K562 (cell line): ENCODE results near the gene PLXND1. TPM values are rescaled to one million over a fixed set of nuclear protein-coding genes. Genes with fewer than 3 reads are reported as not detected.

Experiments used
- ATAC-seq: fragments of 200-7000 bp; cut with Tn5 transposase; 3 replicates; pipeline ENCODE4 v1.9.1; 2020; ENCODE audit warnings: moderate library complexity
- BruUV-seq: library from RNA; stranded (reverse); fragments of 400-500 nt; replicated peaks from 2 replicates; lab custom pipeline; 2021; lab: Mats Ljungman, UMichigan
- CTCF ChIA-PET: fragments of 300-600 bp; formaldehyde crosslinking; extraction: SDS; loops from one replicate; lab custom pipeline; 2021; ENCODE audit warnings: low intra/inter-chr PET ratio; lab: Yijun Ruan, JAX
- POLR2A ChIA-PET: fragments of 300-600, 350-650 bp; sonication (Branson Sonifier 250); formaldehyde crosslinking; extraction: SDS; loops from one replicate; lab custom pipeline; 2021; ENCODE audit warnings: antibody characterized with exemption, inconsistent platforms; lab: Yijun Ruan, JAX
- DNase-seq, 4 experiments: peaks; one replicate each; pipeline versions ENCODE4 v3.0.0 to v3.0.0-alpha.2; 2011 to 2018; ENCODE audit warnings: low spot score in 3 of 4, mixed read lengths in 3 of 4; ENCODE audit errors: extremely low read depth in 1 of 4
- FAIRE-seq: peaks from 2 replicates; lab custom pipeline; 2011; peaks lifted over from hg19 to GRCh38; lab: Jason Lieb, UNC
- H2AFZ ChIP-seq: 2 replicates; pipeline ENCODE4 v1.6.0; 2011; ENCODE audit warnings: low read depth, low read length, control low read depth, inconsistent platforms
- H3K27ac ChIP-seq: fragments of 200-600 bp; 3 replicates; pipeline ENCODE4 v1.8.0; 2011; ENCODE audit warnings: low read depth, mild to moderate bottlenecking, control low read depth, inconsistent platforms, low read length, moderate library complexity, mixed read lengths; ENCODE audit errors: extremely low read depth
- H3K27me3 ChIP-seq, 2 experiments: fragments of 300-600 bp in 1 of 2; 2 replicates in 1 of 2; 3 replicates in 1 of 2; pipeline versions ENCODE4 v1.6.0 to v1.8.0; 2011; ENCODE audit warnings: inconsistent platforms in 2 of 2, low read length in 2 of 2, mild to moderate bottlenecking in 1 of 2, mixed read lengths in 1 of 2, moderate library complexity in 1 of 2; ENCODE audit not compliant: control insufficient read depth in 2 of 2, insufficient read depth in 2 of 2
- H3K36me3 ChIP-seq: fragments of 300-600 bp; 3 replicates; pipeline ENCODE4 v1.8.0; 2011; ENCODE audit warnings: mild to moderate bottlenecking, low read length, inconsistent platforms; ENCODE audit not compliant: control insufficient read depth, insufficient read depth
- H3K4me1 ChIP-seq, 2 experiments: fragments of 200-600 bp in 1 of 2; replicated peaks in 1 of 2; 2 replicates in 1 of 2; 3 replicates in 1 of 2; pipeline versions ENCODE4 v1.5.1 to v1.8.0; 2011; ENCODE audit warnings: inconsistent platforms in 2 of 2, low read length in 2 of 2, mild to moderate bottlenecking in 1 of 2, mixed read lengths in 1 of 2, moderate library complexity in 1 of 2; ENCODE audit not compliant: control insufficient read depth in 2 of 2, insufficient read depth in 2 of 2
- H3K4me2 ChIP-seq: 2 replicates; pipeline ENCODE4 v1.6.1; 2011; ENCODE audit warnings: low read length, control low read depth, inconsistent platforms, mixed read lengths; ENCODE audit not compliant: insufficient read depth
- H3K4me3 ChIP-seq: fragments of 200-600 bp; sonication (generic), shearing (Covaris generic); 2 replicates; pipeline ENCODE4 v1.5.1; 2016; ENCODE audit warnings: control low read depth, inconsistent platforms
- H3K79me2 ChIP-seq: fragments of 200-600 bp; 3 replicates; pipeline ENCODE4 v1.8.0; 2011; ENCODE audit warnings: low read length, inconsistent platforms; ENCODE audit not compliant: control insufficient read depth, insufficient read depth
- H3K9ac ChIP-seq, 2 experiments: 2 replicates each; pipeline versions ENCODE4 v1.6.0 to v1.6.1; 2011; ENCODE audit warnings: low read depth in 2 of 2, low read length in 2 of 2, control low read depth in 1 of 2, inconsistent platforms in 1 of 2, mild to moderate bottlenecking in 1 of 2, mixed read lengths in 1 of 2; ENCODE audit not compliant: insufficient read depth in 1 of 2
- H3K9me1 ChIP-seq: one replicate; pipeline ENCODE4 v1.6.0; 2011; ENCODE audit warnings: inconsistent platforms, mild to moderate bottlenecking, low read length, moderate library complexity; ENCODE audit not compliant: control insufficient read depth, insufficient read depth
- H3K9me3 ChIP-seq: replicated peaks from 2 replicates; pipeline ENCODE4 v1.5.1; 2011; ENCODE audit warnings: low read depth, low read length, inconsistent platforms; ENCODE audit not compliant: control insufficient read depth, insufficient read depth
- H4K20me1 ChIP-seq: replicated peaks from 2 replicates; pipeline ENCODE4 v1.6.1; 2011; ENCODE audit warnings: low read length, inconsistent platforms, mixed read lengths; ENCODE audit not compliant: control insufficient read depth, insufficient read depth
- BDP1 ChIP-seq: IDR thresholded peaks from 3 replicates; pipeline ENCODE4 v1.6.1; 2011; ENCODE audit not compliant: insufficient read length, insufficient read depth
- FOXJ2 ChIP-seq: fragments of 200-800 bp; sonication (Bioruptor generic); IDR thresholded peaks from 2 replicates; pipeline ENCODE4 v1.6.1; 2016; ENCODE audit warnings: missing genetic modification characterization, missing compliant biosample characterization
- GTF2F1 ChIP-seq: IDR thresholded peaks from 2 replicates; pipeline ENCODE4 v1.6.1; 2011; ENCODE audit warnings: low read depth, low read length, improper control_type of control experiment
- NFYB ChIP-seq: IDR thresholded peaks from 2 replicates; pipeline ENCODE4 v1.6.1; 2011; ENCODE audit warnings: mild to moderate bottlenecking, moderate library complexity; ENCODE audit not compliant: insufficient read length; ENCODE audit errors: extremely low read depth
- POLR3G ChIP-seq: IDR thresholded peaks from 2 replicates; pipeline ENCODE4 v1.6.1; 2011; ENCODE audit not compliant: insufficient read length, insufficient replicate concordance; ENCODE audit errors: extremely low read depth
- SMARCA5 ChIP-seq: fragments of 450-650 bp; IDR thresholded peaks from 2 replicates; pipeline ENCODE4 v1.6.1; 2016
- STAT5A ChIP-seq: IDR thresholded peaks from 2 replicates; pipeline ENCODE4 v1.6.1; 2012; ENCODE audit warnings: low read length, inconsistent platforms, borderline replicate concordance
- TAF9B ChIP-seq: fragments of 450-650 bp; IDR thresholded peaks from 2 replicates; pipeline ENCODE4 v1.6.1; 2018; ENCODE audit warnings: mild to moderate bottlenecking; ENCODE audit not compliant: partially characterized antibody
- TBP ChIP-seq: optimal IDR thresholded peaks from 2 replicates; pipeline ENCODE3; 2011; ENCODE audit warnings: low read depth, low read length, improper control_type of control experiment
- XRCC3 ChIP-seq: fragments of 450-650 bp; IDR thresholded peaks from 2 replicates; pipeline ENCODE4 v1.6.1; 2017; ENCODE audit warnings: mild to moderate bottlenecking, moderate library complexity
- ZNF253 ChIP-seq: fragments of 250-450 bp; sonication (Bioruptor Pico); conservative IDR thresholded peaks from 2 replicates; pipeline ENCODE4 v1.6.1; 2021; ENCODE audit warnings: mild to moderate bottlenecking
- ZNF584 ChIP-seq: fragments of 200-800 bp; sonication (Bioruptor generic); IDR thresholded peaks from 2 replicates; pipeline ENCODE4 v1.6.1; 2016; ENCODE audit warnings: low read depth, mild to moderate bottlenecking, missing genetic modification characterization, missing compliant biosample characterization
- WGBS: fragments of 100-300 bp; shearing (Covaris generic); methylation state at CpG from one replicate; pipeline ENCODE4 v1.1.6; 2016; ENCODE audit warnings: low coverage, mixed read lengths; ENCODE audit not compliant: insufficient coverage; ENCODE audit errors: missing lambda C conversion rate; 5-methylcytosine and 5-hydroxymethylcytosine counted together
- in situ Hi-C: fragments of 300-500 bp; cut with MboI; formaldehyde crosslinking; loops from 4 replicates; pipeline ENCODE4 v1.15.0; 2018; ENCODE audit warnings: inconsistent platforms, mixed read lengths
- intact Hi-C: fragments of 100-400 bp; cut with micrococcal nuclease; formaldehyde crosslinking; loops from 2 replicates; pipeline ENCODE4 v1.14.2; 2022
- polyA plus RNA-seq, 8 experiments: library from polyadenylated mRNA; depleted of rRNA in 4 of 8; stranded (reverse) in 5 of 8; unstranded in 3 of 8; fragments of >200 nt; fragmentation: Nextera tagmentation in 2 of 8; fragmentation: Illumina TruSeq in 1 of 8; extraction: Ambion mirVana in 2 of 8; extraction: Trizol in 1 of 8; gene quantifications; 2 replicates each; pipeline versions ENCODE4 v1.2.1 to v1.2.3, GENCODE V29; 2011 to 2014; ENCODE audit warnings: inconsistent platforms in 1 of 8, missing spikeins in 1 of 8
- total RNA-seq, 7 experiments: library from RNA; depleted of rRNA in 6 of 7; stranded (reverse); fragments of >200 nt in 6 of 7; fragmentation: Illumina TruSeq in 2 of 7; extraction: Trizol in 2 of 7; gene quantifications; 2 replicates each; pipeline versions ENCODE4 v1.2.1 to v1.2.3, GENCODE V29; 2011 to 2021; ENCODE audit warnings: low replicate concordance in 1 of 7

PLXND1 gene
- total and polyA plus RNA-seq, 9 of the 15 experiments (the other 6 are each of a cell fraction or from before 2014, with no cell fraction given) = 0.34 to 28.8 (median 14.0) TPM

DNA sequence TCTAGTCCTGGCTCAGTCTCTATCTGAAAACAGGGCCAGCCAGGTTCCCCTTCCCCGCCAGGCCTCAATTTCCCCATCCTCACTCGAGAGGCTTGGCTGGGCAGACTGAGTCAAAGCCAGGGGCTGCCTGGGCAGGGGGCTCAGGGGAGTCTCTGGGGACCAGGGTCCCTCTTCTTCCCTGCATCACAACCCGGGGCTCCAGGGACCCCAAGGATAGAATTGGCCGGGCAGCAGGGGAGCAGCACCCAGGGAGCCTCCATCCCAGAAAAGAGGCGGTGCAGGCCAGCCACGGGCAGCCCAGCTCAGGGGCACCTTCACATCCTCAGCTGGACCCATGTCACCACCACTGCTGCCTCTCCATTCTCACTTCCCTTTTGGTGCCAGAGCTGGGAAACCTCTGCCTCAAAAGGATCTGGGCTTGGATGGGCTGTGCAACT is 13.3 kb upstream of the PLXND1 start:
- no peak for ATAC-seq
- no peaks in the 10 kb centered on the region for H3K9me1 ChIP-seq
- POLR2A ChIA-PET = no interaction called here
- in situ Hi-C loops = no loop called here
- TF ChIP-seq STAT5A (no peak), TBP (no peak), BDP1 (no peak), SMARCA5 (no peak), FOXJ2 (tag) (no peak), ZNF584 (no peak), XRCC3 (no peak), TAF9B (no peak), GTF2F1 (no peak), POLR3G (no peak), ZNF253 (CRISPR knock-in tag) (no peak), NFYB (no peak)
- TF ChIP-seq, all 486 proteins: peak for 0
- Histone ChIP-seq H3K9ac (no peak overlapping the region), H4K20me1 (no peaks in the 10 kb centered on the region), H3K27me3 (no peaks in the 10 kb centered on the region), H3K4me1 (peaks cover 5 to 53% of the 10 kb centered on the region in 2 experiments; a peak in 4 of 5 replicates), H3K27ac (no peak overlapping the region), H2AFZ (no peak overlapping the region), H3K9me3 (no peaks in the 10 kb centered on the region), H3K4me3 (no peak overlapping the region), H3K36me3 (no peaks in the 10 kb centered on the region), H3K4me2 (no peak overlapping the region), H3K79me2 (no peaks in the 10 kb centered on the region)
- no TSS peak for BruUV-seq
- 51% methylated on average over 5 of the region's 6 CpGs for WGBS
- no peak for FAIRE-seq
- no peak for DNase-seq
- CTCF ChIA-PET = no interaction called here
- intact Hi-C loops = no loop called here
